Hepatocyte (in vitro differentiated cells): Measurements from ENCODE around the gene SLC44A5. TPM values are rescaled to one million over a fixed set of nuclear protein-coding genes. Genes with fewer than 3 reads are reported as not detected.

Experiments
- DNase-seq: peaks from one replicate; pipeline ENCODE4 v3.0.0-alpha.2; 2016; ENCODE audit warnings: low spot score
- H2AFZ ChIP-seq: fragments of 200-600 bp; sonication (generic); 2 replicates; pipeline ENCODE4 v1.6.0; 2016; ENCODE audit warnings: antibody characterized with exemption, mild to moderate bottlenecking
- H3K27ac ChIP-seq: fragments of 200-600 bp; sonication (generic); 2 replicates; pipeline ENCODE4 v1.5.1; 2016; ENCODE audit warnings: mild to moderate bottlenecking
- H3K27me3 ChIP-seq: fragments of 200-600 bp; sonication (generic); 2 replicates; pipeline ENCODE4 v1.6.1; 2016
- H3K36me3 ChIP-seq: fragments of 200-600 bp; sonication (generic); replicated peaks from 2 replicates; pipeline ENCODE4 v1.5.1; 2016; ENCODE audit warnings: low read depth; ENCODE audit not compliant: insufficient read depth
- H3K4me1 ChIP-seq: fragments of 200-600 bp; sonication (generic); 2 replicates; pipeline ENCODE4 v1.5.1; 2016; ENCODE audit warnings: mild to moderate bottlenecking, moderate library complexity; ENCODE audit not compliant: insufficient read depth
- H3K4me2 ChIP-seq: fragments of 200-600 bp; sonication (generic); 2 replicates; pipeline ENCODE4 v1.6.0; 2016
- H3K4me3 ChIP-seq: fragments of 200-600 bp; sonication (generic); 2 replicates; pipeline ENCODE4 v1.5.1; 2016; ENCODE audit warnings: mild to moderate bottlenecking
- H3K79me2 ChIP-seq: fragments of 200-600 bp; sonication (generic); 2 replicates; pipeline ENCODE4 v1.6.0; 2017; ENCODE audit warnings: mild to moderate bottlenecking
- H3K9me2 ChIP-seq: fragments of 200-600 bp; sonication (generic); replicated peaks from 2 replicates; pipeline ENCODE4 v1.6.0; 2017; ENCODE audit warnings: mild to moderate bottlenecking; ENCODE audit not compliant: insufficient read depth
- H3K9me3 ChIP-seq: fragments of 200-600 bp; sonication (generic); 2 replicates; pipeline ENCODE4 v1.5.1; 2016; ENCODE audit warnings: low read depth, mild to moderate bottlenecking
- H4K20me1 ChIP-seq: fragments of 200-600 bp; sonication (generic); 2 replicates; pipeline ENCODE4 v1.6.0; 2016; ENCODE audit warnings: mild to moderate bottlenecking; ENCODE audit not compliant: insufficient read depth, poor library complexity, severe bottlenecking
- EZH2 ChIP-seq: fragments of 200-600 bp; sonication (generic); IDR thresholded peaks from 2 replicates; pipeline ENCODE4 v1.6.1; 2016; ENCODE audit warnings: antibody characterized with exemption, mild to moderate bottlenecking, borderline replicate concordance
- EZH2phosphoT487 ChIP-seq: fragments of 200-600 bp; sonication (generic); IDR thresholded peaks from one replicate; pipeline ENCODE4 v1.6.1; 2018; ENCODE audit warnings: antibody characterized with exemption, mild to moderate bottlenecking, low read depth, moderate library complexity; ENCODE audit not compliant: unreplicated experiment, severe bottlenecking
- WGBS: methylation state at CpG from one replicate; pipeline ENCODE4 v1.1.6; 2016; ENCODE audit warnings: low lambda C conversion rate; ENCODE audit errors: missing lambda C conversion rate; 5-methylcytosine and 5-hydroxymethylcytosine counted together
- polyA plus RNA-seq: library from polyadenylated mRNA; unstranded; fragments of >200 nt; fragmentation: Nextera tagmentation; extraction: Ambion mirVana; gene quantifications from 2 replicates; pipeline ENCODE4 v1.2.1, GENCODE V29; 2016
- total RNA-seq: library from RNA; depleted of rRNA; stranded (reverse); fragments of >200 nt; gene quantifications from 2 replicates; pipeline ENCODE4 v1.2.3, GENCODE V29; 2014
- TF ChIP-seq, protein P1 (sequence below): fragments of 200-600 bp; sonication (generic); IDR thresholded peaks from 2 replicates; pipeline ENCODE4 v1.5.1; 2016; ENCODE audit warnings: antibody characterized with exemption, mild to moderate bottlenecking; ENCODE audit not compliant: poor library complexity

Gene SLC44A5
- total and polyA plus RNA-seq, 2 experiments from 2014 or later = 2.1 to 4.8 TPM

DNA sequence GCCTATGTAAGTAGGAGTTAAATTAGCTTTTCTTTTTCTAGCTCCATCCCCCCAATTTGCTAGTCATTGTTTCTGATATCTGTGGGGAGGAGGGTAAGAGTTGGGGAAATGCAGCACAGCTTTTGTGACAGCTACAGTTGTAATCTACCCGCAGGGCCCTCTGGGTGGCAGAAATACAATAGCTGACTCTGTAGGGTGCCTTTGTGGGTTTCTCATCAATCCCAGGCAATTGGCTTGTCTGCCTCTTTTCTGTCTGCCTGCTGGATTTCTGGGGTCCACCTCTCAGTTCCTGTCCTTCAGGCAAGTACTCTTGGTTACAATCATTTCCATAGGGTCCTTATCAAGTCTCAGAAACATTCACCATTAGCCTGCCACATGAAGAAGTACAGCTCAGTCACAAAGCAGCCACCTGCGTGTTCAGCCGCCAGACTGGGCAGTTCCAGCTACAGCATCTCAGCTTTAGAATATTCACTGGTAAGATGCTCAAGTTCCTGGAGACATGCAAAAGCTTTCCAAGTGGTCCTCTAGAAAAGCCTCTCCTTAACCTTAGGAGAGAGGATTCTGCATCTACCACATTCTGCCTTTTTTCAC, 19.2 kb upstream of the SLC44A5 start:
- Histone ChIP-seq H3K27ac (no peak overlapping the region), H4K20me1 (no peaks in the 10 kb centered on the region), H3K4me1 (no peaks in the 10 kb centered on the region), H3K79me2 (no peaks in the 10 kb centered on the region), H3K36me3 (no peaks in the 10 kb centered on the region), H3K27me3 (peaks cover 5% of the 10 kb centered on the region), H3K4me2 (no peak overlapping the region), H3K9me3 (no peaks in the 10 kb centered on the region), H3K9me2 (no peaks in the 10 kb centered on the region), H3K4me3 (no peak overlapping the region), H2AFZ (no peak overlapping the region)
- TF ChIP-seq, protein P1, sequence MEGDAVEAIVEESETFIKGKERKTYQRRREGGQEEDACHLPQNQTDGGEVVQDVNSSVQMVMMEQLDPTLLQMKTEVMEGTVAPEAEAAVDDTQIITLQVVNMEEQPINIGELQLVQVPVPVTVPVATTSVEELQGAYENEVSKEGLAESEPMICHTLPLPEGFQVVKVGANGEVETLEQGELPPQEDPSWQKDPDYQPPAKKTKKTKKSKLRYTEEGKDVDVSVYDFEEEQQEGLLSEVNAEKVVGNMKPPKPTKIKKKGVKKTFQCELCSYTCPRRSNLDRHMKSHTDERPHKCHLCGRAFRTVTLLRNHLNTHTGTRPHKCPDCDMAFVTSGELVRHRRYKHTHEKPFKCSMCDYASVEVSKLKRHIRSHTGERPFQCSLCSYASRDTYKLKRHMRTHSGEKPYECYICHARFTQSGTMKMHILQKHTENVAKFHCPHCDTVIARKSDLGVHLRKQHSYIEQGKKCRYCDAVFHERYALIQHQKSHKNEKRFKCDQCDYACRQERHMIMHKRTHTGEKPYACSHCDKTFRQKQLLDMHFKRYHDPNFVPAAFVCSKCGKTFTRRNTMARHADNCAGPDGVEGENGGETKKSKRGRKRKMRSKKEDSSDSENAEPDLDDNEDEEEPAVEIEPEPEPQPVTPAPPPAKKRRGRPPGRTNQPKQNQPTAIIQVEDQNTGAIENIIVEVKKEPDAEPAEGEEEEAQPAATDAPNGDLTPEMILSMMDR = no peak
- TF ChIP-seq EZH2phosphoT487 = no peak
- no peak for TF ChIP-seq EZH2
- 66% methylated on average over 3 of the region's 3 CpGs for WGBS
- no peak for DNase-seq

GRCh38 chr1:75625795-75626194, 14.9 kb upstream of the SLC44A5 start:
- TF ChIP-seq, protein P1 = no peak
- no peak for TF ChIP-seq EZH2
- no peak for TF ChIP-seq EZH2phosphoT487
- Histone ChIP-seq H3K27ac (no peak overlapping the region), H3K4me3 (no peak overlapping the region), H4K20me1 (no peaks in the 10 kb centered on the region), H3K79me2 (no peaks in the 10 kb centered on the region), H2AFZ (no peak overlapping the region), H3K36me3 (no peaks in the 10 kb centered on the region), H3K9me3 (no peaks in the 10 kb centered on the region), H3K4me1 (no peaks in the 10 kb centered on the region), H3K4me2 (no peak overlapping the region), H3K27me3 (peaks cover 5% of the 10 kb centered on the region), H3K9me2 (no peaks in the 10 kb centered on the region)
- 65% methylated on average over 3 of the region's 3 CpGs for WGBS
- no peak for DNase-seq

DNA sequence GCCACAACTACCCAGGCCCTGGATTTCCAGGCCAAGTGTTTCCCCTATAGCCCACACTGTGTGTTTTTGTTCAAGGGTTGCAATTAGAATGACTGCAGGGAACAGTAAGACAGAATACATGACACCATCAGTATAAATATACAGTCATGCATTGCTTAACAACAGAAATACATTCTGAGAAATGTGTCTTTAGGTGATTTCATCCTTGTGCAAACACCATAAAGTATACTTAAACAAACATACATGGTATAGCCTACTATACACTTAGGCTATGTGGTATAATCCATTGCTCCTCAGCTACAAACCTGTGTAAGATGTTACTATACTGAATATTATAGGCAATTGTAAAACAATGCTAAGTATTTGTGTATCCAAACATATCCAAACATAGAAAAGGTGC, 7.5 kb upstream of the SLC44A5 start:
- H3K4me3 ChIP-seq = no peak overlapping the region
- H3K4me1 ChIP-seq = peaks cover 11% of the 10 kb centered on the region
- no peaks in the 10 kb centered on the region for H3K9me2 ChIP-seq
- peaks cover 27% of the 10 kb centered on the region for H3K27me3 ChIP-seq
- DNase-seq = no peak
- no peaks in the 10 kb centered on the region for H3K36me3 ChIP-seq
- no peaks in the 10 kb centered on the region for H3K9me3 ChIP-seq
- no peak overlapping the region for H3K27ac ChIP-seq
- H3K79me2 ChIP-seq = no peaks in the 10 kb centered on the region
- no peak overlapping the region for H3K4me2 ChIP-seq
- H4K20me1 ChIP-seq = no peaks in the 10 kb centered on the region
- TF ChIP-seq, protein P1 = no peak
- TF ChIP-seq EZH2phosphoT487 = no peak
- TF ChIP-seq EZH2 = no peak
- H2AFZ ChIP-seq = no peak overlapping the region
